Activated CD4-positive, alpha-beta memory T cell treated with anti-CD3 and anti-CD28 coated beads for 36 hours (primary cell): ENCODE measurements around the gene P3R3URF. TPM values are rescaled to one million over a fixed set of nuclear protein-coding genes. Genes with fewer than 3 reads are reported as not detected.

ENCODE experiments used
- CTCF ChIA-PET: fragments of 350-600 bp; sonication (Branson Sonifier 250); formaldehyde crosslinking; loops from one replicate; lab custom pipeline; 2021; ENCODE audit warnings: antibody characterized with exemption, inconsistent platforms; lab: Charles Lee
- POLR2A ChIA-PET: fragments of 350-600 bp; sonication (Branson Sonifier 250); formaldehyde crosslinking; loops from one replicate; lab custom pipeline; 2021; ENCODE audit warnings: antibody characterized with exemption; lab: Charles Lee
- DNase-seq: peaks from one replicate; pipeline ENCODE4 v3.0.0-alpha.2; 2020
- H3K27ac Mint-ChIP-seq: one replicate; pipeline ENCODE4 v1.8.0; 2021; ENCODE audit warnings: mixed read lengths
- H3K27me3 Mint-ChIP-seq: one replicate; pipeline ENCODE4 v1.8.0; 2021; ENCODE audit warnings: mixed read lengths
- H3K36me3 Mint-ChIP-seq: one replicate; pipeline ENCODE4 v1.8.0; 2021; ENCODE audit warnings: mixed read lengths
- H3K4me1 Mint-ChIP-seq: one replicate; pipeline ENCODE4 v1.8.0; 2021; ENCODE audit warnings: low read depth, mixed read lengths
- H3K4me3 Mint-ChIP-seq: one replicate; pipeline ENCODE4 v1.8.0; 2021; ENCODE audit warnings: mild to moderate bottlenecking, mixed read lengths
- H3K9me3 Mint-ChIP-seq: one replicate; pipeline ENCODE4 v1.8.0; 2021; ENCODE audit warnings: mixed read lengths
- intact Hi-C: fragments of 100-400 bp; cut with micrococcal nuclease; formaldehyde crosslinking; loops from one replicate; pipeline ENCODE4 v1.15.1; 2023
- total RNA-seq, 2 experiments: library from RNA; stranded (reverse); gene quantifications; one replicate each; pipeline ENCODE4 v1.2.3, GENCODE V29; 2021

P3R3URF gene
- total RNA-seq, 2 experiments from 2014 or later: not detected

GRCh38 chr1:46169811-46170454 is 6.4 kb downstream of the P3R3URF start:
- Mint-ChIP-seq H3K27me3 (peaks cover 2% of the 10 kb centered on the region), H3K27ac (no peak overlapping the region), H3K9me3 (no peaks in the 10 kb centered on the region), H3K36me3 (no peaks in the 10 kb centered on the region), H3K4me3 (no peak overlapping the region), H3K4me1 (peaks cover 16% of the 10 kb centered on the region)
- no peak for DNase-seq
- intact Hi-C loops: loop anchor here (5.0 kb wide), 1 partner anchor 38 kb away; the partner anchor contains the start of gene PIK3R3
- POLR2A ChIA-PET: no interaction called here
- CTCF ChIA-PET: no interaction called here

- no peak overlapping the region for H3K4me3 Mint-ChIP-seq
- H3K9me3 Mint-ChIP-seq: no peaks in the 10 kb centered on the region
- H3K27me3 Mint-ChIP-seq: peaks cover 2% of the 10 kb centered on the region
- POLR2A ChIA-PET: no interaction called here
- no peaks in the 10 kb centered on the region for H3K36me3 Mint-ChIP-seq
- no peak overlapping the region for H3K27ac Mint-ChIP-seq
- CTCF ChIA-PET: interaction anchor here (1.3 to 3.4 kb wide), 3 partner anchors 55 to 132 kb away, joined by 4 to 15 read pairs (median 10); no protein-coding TSS in a partner anchor
- DNase-seq: no peak
- peaks cover 16% of the 10 kb centered on the region for H3K4me1 Mint-ChIP-seq
- intact Hi-C loops: loop anchor here (5.0 kb wide), 1 partner anchor 36 kb away; the partner anchor contains the start of gene PIK3R3
Observed at GRCh38 chr1:46168477-46168876, 7.8 kb downstream of the P3R3URF start.

- Mint-ChIP-seq H3K4me1 (peaks cover 16% of the 10 kb centered on the region), H3K36me3 (no peaks in the 10 kb centered on the region), H3K4me3 (peak overlapping the region; percentile 76), H3K27ac (peak overlapping the region; percentile 72), H3K27me3 (peaks cover 2% of the 10 kb centered on the region), H3K9me3 (no peaks in the 10 kb centered on the region)
- POLR2A ChIA-PET: interaction anchor here (0.6 to 1.2 kb wide), 2 partner anchors 80 to 150 kb away, joined by 3 read pairs; no protein-coding TSS in a partner anchor
- DNase-seq: peak; percentile 63
- CTCF ChIA-PET: interaction anchor here (0.9 to 3.4 kb wide), 6 partner anchors 10 to 130 kb away, joined by 3 to 15 read pairs (median 4); no protein-coding TSS in a partner anchor
- intact Hi-C loops: loop anchor here (1.0 to 5.0 kb wide), 2 partner anchors 32 to 34 kb away; partner anchors contain the start of genes PIK3R3 and POMGNT1
Observed at GRCh38 chr1:46166521-46167462, 9.5 kb downstream of the P3R3URF start.

- CTCF ChIA-PET: interaction anchor here (1.5 kb wide), 1 partner anchor 64 kb away, joined by 5 read pairs; no protein-coding TSS in a partner anchor
- Mint-ChIP-seq H3K36me3 (no peaks in the 10 kb centered on the region), H3K27ac (no peak overlapping the region), H3K4me3 (no peak overlapping the region), H3K27me3 (no peaks in the 10 kb centered on the region), H3K4me1 (no peaks in the 10 kb centered on the region), H3K9me3 (no peaks in the 10 kb centered on the region)
- no peak for DNase-seq
- POLR2A ChIA-PET: no interaction called here
- intact Hi-C loops: no loop called here
Observed at GRCh38 chr1:46160212-46160611, 16.1 kb downstream of the P3R3URF start.

GRCh38 chr1:46159516-46159915 is 16.8 kb downstream of the P3R3URF start:
- H3K9me3 Mint-ChIP-seq: no peaks in the 10 kb centered on the region
- no peaks in the 10 kb centered on the region for H3K36me3 Mint-ChIP-seq
- no peak overlapping the region for H3K4me3 Mint-ChIP-seq
- intact Hi-C loops: no loop called here
- POLR2A ChIA-PET: no interaction called here
- no peaks in the 10 kb centered on the region for H3K27me3 Mint-ChIP-seq
- DNase-seq: no peak
- CTCF ChIA-PET: interaction anchor here (1.5 kb wide), 1 partner anchor 64 kb away, joined by 5 read pairs; no protein-coding TSS in a partner anchor
- no peak overlapping the region for H3K27ac Mint-ChIP-seq
- H3K4me1 Mint-ChIP-seq: no peaks in the 10 kb centered on the region

GRCh38 chr1:46158312-46159281 is 17.7 kb downstream of the P3R3URF start:
- intact Hi-C loops: no loop called here
- H3K27ac Mint-ChIP-seq: no peak overlapping the region
- DNase-seq: no peak
- H3K4me1 Mint-ChIP-seq: no peaks in the 10 kb centered on the region
- no peaks in the 10 kb centered on the region for H3K9me3 Mint-ChIP-seq
- POLR2A ChIA-PET: no interaction called here
- H3K27me3 Mint-ChIP-seq: no peaks in the 10 kb centered on the region
- H3K36me3 Mint-ChIP-seq: no peaks in the 10 kb centered on the region
- H3K4me3 Mint-ChIP-seq: no peak overlapping the region
- CTCF ChIA-PET: no interaction called here

- Mint-ChIP-seq H3K9me3 (no peaks in the 10 kb centered on the region), H3K4me1 (no peaks in the 10 kb centered on the region), H3K4me3 (no peak overlapping the region), H3K36me3 (no peaks in the 10 kb centered on the region), H3K27ac (no peak overlapping the region), H3K27me3 (no peaks in the 10 kb centered on the region)
- POLR2A ChIA-PET: no interaction called here
- intact Hi-C loops: no loop called here
- no peak for DNase-seq
- CTCF ChIA-PET: interaction anchor here (1.3 to 1.6 kb wide), 2 partner anchors 9 to 121 kb away, joined by 3 to 4 read pairs; no protein-coding TSS in a partner anchor
Observed at GRCh38 chr1:46157916-46158311, 18.4 kb downstream of the P3R3URF start.

- no peak overlapping the region for H3K27ac Mint-ChIP-seq
- H3K27me3 Mint-ChIP-seq: no peaks in the 10 kb centered on the region
- intact Hi-C loops: no loop called here
- DNase-seq: no peak
- no peaks in the 10 kb centered on the region for H3K36me3 Mint-ChIP-seq
- no peak overlapping the region for H3K4me3 Mint-ChIP-seq
- POLR2A ChIA-PET: no interaction called here
- H3K4me1 Mint-ChIP-seq: no peaks in the 10 kb centered on the region
- no peaks in the 10 kb centered on the region for H3K9me3 Mint-ChIP-seq
- CTCF ChIA-PET: no interaction called here
Observed at GRCh38 chr1:46153732-46154131, 22.6 kb downstream of the P3R3URF start.

- ChIA-PET CTCF (no interaction called here), POLR2A (no interaction called here)
- no peak overlapping the region for H3K4me3 Mint-ChIP-seq
- no peaks in the 10 kb centered on the region for H3K4me1 Mint-ChIP-seq
- no peak for DNase-seq
- H3K36me3 Mint-ChIP-seq: no peaks in the 10 kb centered on the region
- intact Hi-C loops: no loop called here
- no peaks in the 10 kb centered on the region for H3K27me3 Mint-ChIP-seq
- no peaks in the 10 kb centered on the region for H3K9me3 Mint-ChIP-seq
- no peak overlapping the region for H3K27ac Mint-ChIP-seq
Observed at GRCh38 chr1:46153228-46153627, 23.1 kb downstream of the P3R3URF start.

- CTCF ChIA-PET: no interaction called here
- H3K27ac Mint-ChIP-seq: no peak overlapping the region
- H3K36me3 Mint-ChIP-seq: no peaks in the 10 kb centered on the region
- intact Hi-C loops: no loop called here
- POLR2A ChIA-PET: no interaction called here
- H3K4me1 Mint-ChIP-seq: no peaks in the 10 kb centered on the region
- DNase-seq: no peak
- no peaks in the 10 kb centered on the region for H3K27me3 Mint-ChIP-seq
- H3K9me3 Mint-ChIP-seq: no peaks in the 10 kb centered on the region
- H3K4me3 Mint-ChIP-seq: no peak overlapping the region
Observed at GRCh38 chr1:46152016-46152415, 24.3 kb downstream of the P3R3URF start.

GRCh38 chr1:46150085-46150484 is 26.2 kb downstream of the P3R3URF start:
- no peaks in the 10 kb centered on the region for H3K36me3 Mint-ChIP-seq
- ChIA-PET CTCF (no interaction called here), POLR2A (no interaction called here)
- intact Hi-C loops: no loop called here
- no peak for DNase-seq
- no peaks in the 10 kb centered on the region for H3K27me3 Mint-ChIP-seq
- no peaks in the 10 kb centered on the region for H3K9me3 Mint-ChIP-seq
- no peaks in the 10 kb centered on the region for H3K4me1 Mint-ChIP-seq
- H3K27ac Mint-ChIP-seq: no peak overlapping the region
- H3K4me3 Mint-ChIP-seq: no peak overlapping the region
